Raji (cell line): ENCODE measurements around the gene NOA1.

Experiments
- POLR2A ChIP-seq: IDR thresholded peaks from 2 replicates; pipeline ENCODE4 v1.6.1; 2011; ENCODE audit warnings: low read depth, low read length, control low read depth; ENCODE audit not compliant: insufficient read depth

Gene NOA1

DNA sequence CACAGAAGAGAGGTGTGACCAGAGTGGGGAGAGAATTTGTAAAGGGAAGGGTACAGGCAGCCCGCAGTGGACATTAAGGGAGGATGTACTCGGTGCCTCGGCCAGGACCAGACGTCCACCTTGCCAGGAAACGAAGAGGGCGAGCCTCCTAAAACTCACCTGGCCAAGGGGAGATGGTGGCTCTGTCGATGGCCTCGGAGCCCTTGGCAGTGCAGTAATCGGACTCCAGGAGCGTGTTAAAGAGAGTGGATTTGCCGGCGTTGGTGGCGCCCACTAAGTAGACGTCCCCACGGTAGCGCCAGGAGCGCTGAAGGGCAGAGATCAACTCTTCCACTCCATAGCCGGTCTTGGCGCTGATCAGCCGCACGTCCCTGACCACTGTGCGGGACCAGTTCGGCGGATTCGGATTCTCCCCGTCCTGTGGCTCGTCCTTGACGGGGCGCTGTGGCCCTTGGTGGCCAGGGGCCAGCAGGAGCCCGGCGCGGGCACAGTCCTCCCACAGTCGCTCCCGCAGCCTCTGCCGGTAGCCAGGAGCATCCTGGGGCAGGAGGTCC is 1.0 kb downstream of the NOA1 start:
- TF ChIP-seq POLR2A, result no peak

GRCh38 chr4:56973336-56973735 is 4.1 kb downstream of the NOA1 start:
- TF ChIP-seq POLR2A, result no peak

- no peak for TF ChIP-seq POLR2A
Observed at GRCh38 chr4:56972809-56973208, 4.6 kb downstream of the NOA1 start.

DNA sequence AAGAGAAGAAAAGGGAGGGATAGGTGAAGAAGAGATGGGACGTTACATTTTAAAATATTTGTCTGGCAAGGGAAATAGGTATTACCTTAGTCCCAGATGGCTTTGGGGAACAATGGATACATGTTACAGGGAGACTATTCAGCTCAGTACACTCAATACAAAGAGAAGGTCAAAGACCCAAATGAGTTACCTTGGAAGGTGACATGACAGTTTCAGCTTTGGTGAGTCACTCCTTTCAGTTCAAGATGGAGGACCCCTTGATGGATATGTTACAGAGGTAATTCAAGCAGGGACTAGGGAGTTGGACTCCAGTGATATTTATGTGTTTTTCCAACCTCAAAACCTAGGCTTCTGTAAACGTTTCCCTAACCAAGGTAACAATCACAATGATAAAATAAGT is 5.0 kb downstream of the NOA1 start:
- TF ChIP-seq POLR2A, result no peak

DNA sequence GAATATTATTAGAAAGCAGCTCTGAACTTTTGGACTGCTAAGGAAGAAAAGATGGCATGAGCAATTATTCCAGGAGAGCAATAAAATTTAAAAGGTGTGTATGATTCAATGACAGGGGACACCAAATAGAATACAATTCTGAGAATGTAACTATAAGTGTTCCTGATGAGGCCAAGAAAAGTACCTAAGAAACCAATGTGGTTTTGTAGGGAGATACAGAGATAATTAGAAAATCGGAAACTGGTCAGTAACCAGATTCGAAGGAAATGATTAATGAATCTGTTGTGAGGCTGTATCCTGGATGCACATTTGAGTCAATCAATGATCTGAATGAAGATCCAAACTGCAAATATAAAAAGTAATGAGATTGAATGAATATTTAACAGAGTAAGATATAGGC is 6.0 kb downstream of the NOA1 start:
- TF ChIP-seq POLR2A, result no peak

GRCh38 chr4:56961107-56961500 is 16.3 kb downstream of the NOA1 start:
- no peak for TF ChIP-seq POLR2A

- TF ChIP-seq POLR2A, result no peak
Observed at GRCh38 chr4:56959100-56959499, 18.3 kb downstream of the NOA1 start.

- no peak for TF ChIP-seq POLR2A
Observed at GRCh38 chr4:56958111-56958517, 19.3 kb downstream of the NOA1 start.

DNA sequence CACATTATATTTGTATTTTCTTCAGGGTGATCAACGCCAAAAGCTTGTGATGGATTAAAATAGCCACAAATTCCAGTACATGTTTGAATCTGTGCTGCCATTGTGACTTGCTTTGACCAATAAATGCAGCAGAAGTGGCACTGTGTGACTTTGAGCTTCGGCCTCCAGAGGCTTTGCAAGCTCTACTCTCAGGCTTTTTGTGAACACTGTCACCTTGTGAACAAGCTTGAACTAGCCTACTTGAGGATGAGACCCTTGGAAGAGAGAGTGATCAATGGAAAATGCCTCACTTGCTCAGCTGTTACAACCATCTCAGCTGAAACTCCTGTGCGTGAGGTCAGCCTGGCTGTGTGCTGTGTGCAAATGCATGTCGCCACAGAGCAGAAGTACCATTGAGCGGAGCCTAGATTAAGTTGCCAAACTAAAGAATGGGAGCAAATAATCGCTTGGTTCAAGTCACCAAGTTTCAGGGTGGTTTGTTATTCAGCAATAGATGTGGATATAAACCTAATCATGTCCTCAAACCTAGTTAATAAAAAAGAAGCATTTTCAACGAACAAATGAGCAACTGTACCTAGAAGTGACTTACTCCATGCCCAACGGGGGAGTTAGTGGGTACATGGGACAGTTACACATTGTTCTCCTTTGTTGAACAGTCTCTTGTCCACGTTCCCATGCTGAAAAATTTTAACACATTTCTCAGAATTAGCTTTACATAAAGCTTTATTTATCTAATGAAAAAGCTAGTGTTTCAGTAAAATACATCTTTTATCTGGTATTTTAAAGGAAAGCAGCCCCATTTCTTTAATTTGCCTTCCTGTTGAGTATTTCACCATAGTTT is 23.5 kb downstream of the NOA1 start:
- TF ChIP-seq POLR2A, result no peak

GRCh38 chr4:56941403-56941802 is 36.0 kb downstream of the NOA1 start:
- no peak for TF ChIP-seq POLR2A

DNA sequence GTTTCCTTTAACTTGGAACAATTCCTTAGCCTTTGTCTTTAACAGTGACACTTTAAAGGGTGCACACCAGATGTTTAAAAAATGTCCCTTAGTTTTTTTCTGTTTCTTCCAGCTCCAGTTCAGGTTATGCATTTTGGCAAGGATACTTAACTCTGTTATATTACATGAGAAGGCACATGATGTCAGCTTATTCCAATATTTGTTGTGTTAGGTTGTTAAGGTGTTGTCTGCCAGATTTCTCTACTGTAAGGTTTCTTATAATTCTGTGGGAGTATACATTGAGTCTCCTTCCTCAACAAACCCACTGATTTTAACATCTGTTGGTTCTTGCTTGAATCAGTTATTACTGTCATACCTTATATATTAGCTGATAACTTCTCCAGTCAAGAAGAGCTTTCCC is 36.4 kb downstream of the NOA1 start:
- TF ChIP-seq POLR2A, result no peak

- TF ChIP-seq POLR2A, result no peak
Observed at GRCh38 chr4:56940403-56940802, 37.0 kb downstream of the NOA1 start.

GRCh38 chr4:56937262-56937661 is 40.1 kb downstream of the NOA1 start:
- TF ChIP-seq POLR2A, result no peak

DNA sequence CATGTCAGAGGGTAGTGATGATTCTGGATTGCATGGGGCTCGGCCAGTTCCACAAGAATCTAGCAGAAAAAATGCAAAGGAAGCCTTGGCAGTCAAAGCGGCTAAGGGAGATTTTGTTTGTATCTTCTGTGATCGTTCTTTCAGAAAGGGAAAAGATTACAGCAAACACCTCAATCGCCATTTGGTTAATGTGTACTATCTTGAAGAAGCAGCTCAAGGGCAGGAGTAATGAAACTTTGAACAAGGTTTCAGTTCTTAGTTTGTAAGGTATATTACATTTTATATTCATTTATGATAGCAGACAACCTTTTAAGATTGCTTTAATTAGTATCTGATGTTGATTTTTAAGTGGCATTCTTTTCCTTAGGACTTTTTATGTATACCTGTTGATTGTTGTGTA is 45.5 kb downstream of the NOA1 start:
- TF ChIP-seq POLR2A, result no peak

DNA sequence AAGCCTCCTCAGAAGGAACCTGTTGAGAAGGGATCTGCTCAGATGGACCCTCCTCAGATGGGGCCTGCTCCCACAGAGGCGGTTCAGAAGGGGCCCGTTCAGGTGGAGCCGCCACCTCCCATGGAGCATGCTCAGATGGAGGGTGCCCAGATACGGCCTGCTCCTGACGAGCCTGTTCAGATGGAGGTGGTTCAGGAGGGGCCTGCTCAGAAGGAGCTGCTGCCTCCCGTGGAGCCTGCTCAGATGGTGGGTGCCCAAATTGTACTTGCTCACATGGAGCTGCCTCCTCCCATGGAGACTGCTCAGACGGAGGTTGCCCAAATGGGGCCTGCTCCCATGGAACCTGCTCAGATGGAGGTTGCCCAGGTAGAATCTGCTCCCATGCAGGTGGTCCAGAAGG is 46.8 kb downstream of the NOA1 start:
- no peak for TF ChIP-seq POLR2A

- TF ChIP-seq POLR2A, result no peak
Observed at GRCh38 chr4:56927196-56927595, 50.2 kb downstream of the NOA1 start.

DNA sequence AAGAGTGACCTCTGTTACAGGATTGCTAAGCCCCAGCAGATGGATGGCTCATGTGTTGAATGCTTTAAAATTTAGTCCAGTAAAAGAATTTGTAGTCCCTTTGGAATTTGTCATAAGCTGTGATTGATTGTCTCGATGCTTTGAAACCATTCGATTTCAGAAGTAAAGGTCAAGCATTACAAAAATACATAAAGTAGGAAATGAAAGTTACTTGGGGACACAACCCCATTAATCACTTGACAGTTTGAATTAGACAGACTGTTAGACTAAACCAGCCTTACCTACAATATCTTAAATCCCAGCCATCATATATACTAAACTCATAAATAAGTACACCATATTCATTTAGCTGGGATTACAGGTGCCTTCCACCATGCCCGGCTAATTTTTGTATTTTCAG is 63.1 kb downstream of the NOA1 start:
- no peak for TF ChIP-seq POLR2A
